ES-I3 (cell line): Measurements from ENCODE around the gene KDELR1.

Experiments
- H3K36me3 ChIP-seq: 2 replicates; pipeline ENCODE4 v1.6.1; 2013; ENCODE audit warnings: mild to moderate bottlenecking, low read length, control low read depth, moderate library complexity; ENCODE audit not compliant: insufficient read depth
- H3K4me1 ChIP-seq: 2 replicates; pipeline ENCODE4 v1.6.1; 2013; ENCODE audit warnings: mild to moderate bottlenecking, control low read depth, low read length; ENCODE audit not compliant: insufficient read depth
- H3K9ac ChIP-seq: 2 replicates; pipeline ENCODE4 v1.6.1; 2013; ENCODE audit warnings: low read depth, mild to moderate bottlenecking, low read length, moderate library complexity
- H3K9me3 ChIP-seq: 2 replicates; pipeline ENCODE4 v1.6.1; 2013; ENCODE audit warnings: mild to moderate bottlenecking, low read length, moderate library complexity; ENCODE audit not compliant: control insufficient read depth, insufficient read depth

Gene KDELR1

DNA sequence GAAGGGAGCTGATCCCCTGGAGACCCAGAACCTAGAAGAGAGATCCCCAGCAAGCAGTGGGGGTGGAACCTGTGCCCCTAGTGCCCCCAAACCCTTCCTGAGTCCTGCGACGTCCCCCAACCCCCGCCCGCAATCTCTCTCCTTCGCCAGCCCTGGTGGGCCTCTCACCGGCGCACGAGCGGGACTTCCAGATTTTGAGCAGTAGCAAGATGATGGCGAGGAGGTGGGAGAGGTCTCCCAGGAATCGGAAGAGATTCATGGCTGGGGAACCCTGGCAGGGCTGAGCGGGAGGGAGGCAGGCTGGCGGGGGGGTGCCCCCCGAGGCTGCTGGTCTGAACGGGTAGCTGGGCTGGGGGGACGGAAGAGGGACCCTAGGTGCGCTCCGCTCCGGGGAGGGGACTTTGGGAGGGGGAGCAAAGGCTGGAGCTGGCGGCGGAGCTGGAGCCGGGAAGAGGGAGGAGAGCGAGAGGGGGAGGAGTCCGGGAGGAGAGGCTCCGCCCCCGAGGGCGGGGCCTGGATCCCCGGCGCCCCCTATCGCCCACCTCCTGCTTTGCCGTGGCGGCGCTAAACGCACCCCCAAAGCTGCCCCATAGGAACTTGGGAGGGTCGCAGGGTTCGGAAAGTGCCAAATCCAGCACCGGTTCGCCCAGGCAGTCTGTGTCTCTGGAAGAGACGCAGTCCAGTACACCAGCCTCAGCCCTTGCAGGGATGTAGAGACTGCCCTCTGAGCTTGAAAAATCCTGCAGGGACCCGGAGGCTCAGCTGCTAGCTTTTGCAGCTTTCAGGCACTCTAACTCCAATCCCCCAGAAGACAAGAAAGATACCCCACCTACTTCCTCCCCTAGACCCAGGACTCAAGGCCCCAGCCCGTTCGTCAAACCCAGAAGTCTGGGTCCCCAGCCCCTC is at the start of gene KDELR1:
TSS of gene KDELR1 (minus strand) at position 452 of the 906 bp plus-strand sequence. CDS start at position 259, 193 bp downstream.
- H3K36me3 ChIP-seq, result peaks cover 14% of the 10 kb centered on the region
- peaks cover 3% of the 10 kb centered on the region; the same call in 1 of the 2 replicates for H3K4me1 ChIP-seq
- no peaks in the 10 kb centered on the region for H3K9me3 ChIP-seq
- peak within 1 kb of the TSS; percentile 94 for H3K9ac ChIP-seq

DNA sequence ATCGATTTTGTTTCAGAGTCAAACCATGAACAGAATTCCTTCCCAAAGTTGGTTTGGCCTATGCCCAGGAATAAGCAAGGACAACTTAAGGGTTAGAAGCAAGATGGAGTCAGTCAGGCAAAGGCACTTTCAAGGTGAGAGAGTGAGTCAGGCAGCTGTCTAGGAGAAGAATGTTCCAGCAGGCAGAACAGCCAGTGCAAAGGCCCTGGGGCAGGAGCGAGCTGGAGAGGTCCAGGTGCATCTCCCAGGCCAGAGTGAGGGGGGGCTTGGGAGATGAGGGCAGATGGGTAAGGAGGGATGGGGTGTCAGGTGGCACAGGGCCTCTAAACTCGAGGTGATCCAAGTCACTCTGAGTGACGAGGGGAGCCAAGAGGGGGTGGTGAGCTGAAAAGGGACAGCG is 45.2 kb upstream of the KDELR1 start:
- Histone ChIP-seq H3K36me3 (no peaks in the 10 kb centered on the region; the same call in 1 of the 2 replicates), H3K9ac (no peak overlapping the region), H3K4me1 (peaks cover 6% of the 10 kb centered on the region; the same call in 1 of the 2 replicates), H3K9me3 (no peaks in the 10 kb centered on the region)

DNA sequence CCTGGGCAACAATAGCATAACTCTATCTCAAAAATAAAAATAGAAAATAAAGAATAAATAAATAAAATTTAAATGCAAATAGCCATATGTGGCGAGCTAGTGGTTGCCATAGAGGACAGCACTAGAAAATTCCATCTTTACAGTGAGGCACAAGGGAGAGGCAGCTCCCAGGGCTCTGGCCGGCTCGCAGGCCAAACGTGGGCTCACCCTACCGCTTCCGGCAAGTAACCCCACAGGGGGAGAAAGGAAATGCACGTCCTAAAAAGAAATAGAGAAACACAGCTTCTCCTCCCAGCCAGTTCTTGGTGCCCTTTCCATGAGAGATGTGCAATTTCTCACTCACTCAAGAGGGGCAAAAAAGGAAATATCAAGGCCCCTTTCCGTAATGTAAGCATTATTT is 42.0 kb upstream of the KDELR1 start:
- H3K9me3 ChIP-seq, result no peaks in the 10 kb centered on the region
- H3K4me1 ChIP-seq, result peaks cover 6% of the 10 kb centered on the region; the same call in 1 of the 2 replicates
- no peak overlapping the region for H3K9ac ChIP-seq
- H3K36me3 ChIP-seq, result peaks cover 3% of the 10 kb centered on the region

DNA sequence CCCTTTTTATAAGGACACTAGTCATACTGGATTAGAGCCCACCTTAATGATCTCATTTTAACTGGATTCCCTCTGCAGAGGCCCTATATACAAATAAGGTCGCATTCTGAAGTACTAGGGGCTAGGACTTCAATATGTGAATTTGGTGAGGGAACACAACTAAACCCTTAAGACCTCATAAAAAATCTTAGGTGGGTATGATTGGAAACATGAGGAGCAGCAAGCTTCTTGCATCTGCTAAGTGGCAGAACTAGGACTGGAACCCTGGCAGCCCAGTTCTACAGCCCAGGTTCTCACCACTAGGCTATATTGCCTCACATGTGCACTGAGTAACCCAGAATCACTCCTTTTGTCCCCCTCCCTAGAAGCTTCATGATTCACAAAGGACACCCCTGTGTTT is 37.3 kb upstream of the KDELR1 start:
- Histone ChIP-seq H3K36me3 (peaks cover 5% of the 10 kb centered on the region), H3K4me1 (peaks cover 13% of the 10 kb centered on the region), H3K9ac (no peak overlapping the region), H3K9me3 (no peaks in the 10 kb centered on the region)

- peak overlapping the region; percentile 25 for H3K9ac ChIP-seq
- H3K9me3 ChIP-seq, result no peaks in the 10 kb centered on the region
- H3K4me1 ChIP-seq, result peaks cover 13% of the 10 kb centered on the region
- peaks cover 9% of the 10 kb centered on the region for H3K36me3 ChIP-seq
These were observed 33.4 kb upstream of the KDELR1 start for GRCh38 chr19:48424694-48425219.

GRCh38 chr19:48421548-48421947 is 30.2 kb upstream of the KDELR1 start:
- no peak overlapping the region for H3K9ac ChIP-seq
- H3K4me1 ChIP-seq, result peaks cover 17% of the 10 kb centered on the region
- H3K9me3 ChIP-seq, result no peaks in the 10 kb centered on the region
- peaks cover 9% of the 10 kb centered on the region for H3K36me3 ChIP-seq

DNA sequence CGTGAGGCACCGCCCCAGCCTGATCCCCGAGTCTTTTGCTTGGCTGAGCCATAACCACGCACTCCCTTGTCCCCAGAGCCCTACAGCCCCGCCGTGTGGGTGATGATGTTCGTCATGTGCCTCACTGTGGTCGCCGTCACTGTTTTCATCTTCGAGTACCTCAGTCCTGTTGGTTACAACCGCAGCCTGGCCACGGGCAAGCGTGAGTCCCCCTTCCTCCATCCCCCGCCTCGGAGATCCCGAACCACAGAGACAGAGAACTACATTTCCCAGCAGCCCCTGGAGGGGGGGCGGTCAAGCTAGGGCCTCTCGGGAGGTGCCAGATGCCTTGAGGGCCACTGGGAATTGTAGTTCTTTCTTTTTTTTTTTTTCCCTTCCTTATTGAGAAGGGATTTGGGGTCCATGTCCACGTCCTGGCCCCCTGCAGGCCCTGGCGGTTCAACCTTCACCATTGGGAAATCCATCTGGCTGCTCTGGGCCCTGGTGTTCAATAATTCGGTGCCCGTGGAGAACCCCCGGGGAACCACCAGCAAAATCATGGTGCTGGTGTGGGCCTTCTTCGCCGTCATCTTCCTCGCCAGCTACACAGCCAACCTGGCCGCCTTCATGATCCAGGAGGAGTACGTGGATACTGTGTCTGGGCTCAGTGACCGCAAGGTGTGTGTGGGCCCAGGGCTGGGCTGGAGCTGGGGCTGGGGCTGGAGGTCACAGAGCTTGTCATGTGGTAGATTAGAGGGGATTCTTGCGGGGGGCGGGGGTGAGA is 28.0 kb upstream of the KDELR1 start:
- H3K9ac ChIP-seq, result no peak overlapping the region
- H3K9me3 ChIP-seq, result no peaks in the 10 kb centered on the region
- peaks cover 4% of the 10 kb centered on the region; the same call in 1 of the 2 replicates for H3K4me1 ChIP-seq
- H3K36me3 ChIP-seq, result peaks cover 10% of the 10 kb centered on the region

DNA sequence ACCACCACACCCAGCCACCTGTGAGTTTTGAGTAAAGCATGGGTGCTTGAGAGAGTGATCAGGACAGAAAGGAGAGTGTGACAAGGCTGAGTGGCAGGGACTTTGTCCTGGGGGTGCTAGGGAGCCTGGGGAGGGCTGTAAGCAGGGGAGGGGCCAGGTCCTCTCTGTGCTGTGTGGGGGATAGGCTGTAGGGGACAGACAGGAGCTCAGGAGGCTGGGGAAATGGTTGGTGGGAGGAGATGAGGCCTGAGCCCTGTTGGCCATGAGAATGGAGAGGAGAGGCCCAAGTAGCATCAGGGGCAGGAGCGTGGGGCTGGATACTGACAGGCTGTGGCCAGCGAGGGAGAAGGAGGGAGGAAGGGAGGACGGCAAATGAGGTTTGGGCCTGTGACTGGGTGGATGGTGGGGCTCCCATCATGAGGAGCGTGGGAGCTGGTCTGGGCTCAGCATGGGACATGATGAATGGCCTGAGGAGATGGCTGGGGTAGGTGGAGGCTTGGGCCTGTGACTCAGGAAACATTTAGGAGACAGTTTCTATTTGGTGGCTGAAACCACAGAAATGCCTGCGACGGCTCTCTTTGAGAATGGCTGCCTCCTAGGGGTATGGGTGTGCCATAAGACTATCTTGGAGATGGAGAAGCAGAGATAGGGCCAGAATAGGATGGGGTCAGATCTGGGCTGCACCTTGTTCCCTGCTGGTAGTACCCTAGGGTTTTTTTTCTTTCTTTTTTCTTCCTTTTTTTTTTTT is 27.1 kb upstream of the KDELR1 start:
- Histone ChIP-seq H3K9ac (no peak overlapping the region), H3K36me3 (peaks cover 10% of the 10 kb centered on the region), H3K9me3 (no peaks in the 10 kb centered on the region), H3K4me1 (peaks cover 4% of the 10 kb centered on the region; the same call in 1 of the 2 replicates)

GRCh38 chr19:48417421-48417820 is 26.1 kb upstream of the KDELR1 start:
- H3K9ac ChIP-seq, result no peak overlapping the region
- H3K9me3 ChIP-seq, result no peaks in the 10 kb centered on the region
- peaks cover 10% of the 10 kb centered on the region for H3K36me3 ChIP-seq
- peaks cover 4% of the 10 kb centered on the region; the same call in 1 of the 2 replicates for H3K4me1 ChIP-seq

DNA sequence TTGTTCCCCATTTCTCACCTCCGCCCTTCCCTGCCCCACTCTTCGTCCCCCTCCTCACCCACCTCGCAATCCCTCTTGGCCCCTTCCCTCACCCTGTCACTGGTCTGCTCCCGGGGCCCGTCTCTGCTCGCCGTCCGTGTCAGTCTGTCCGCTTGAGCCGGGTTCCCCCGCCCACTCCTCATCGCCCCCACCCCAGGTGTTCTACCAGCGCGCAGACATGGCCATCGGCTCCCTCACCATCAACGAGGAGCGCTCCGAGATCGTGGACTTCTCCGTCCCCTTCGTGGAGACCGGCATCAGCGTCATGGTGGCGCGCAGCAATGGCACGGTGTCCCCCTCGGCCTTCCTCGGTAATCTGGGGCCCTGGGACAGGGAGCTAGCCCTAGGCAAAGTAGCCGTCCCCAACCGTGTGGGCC is 24.5 kb upstream of the KDELR1 start:
- peaks cover 9% of the 10 kb centered on the region for H3K36me3 ChIP-seq
- no peaks in the 10 kb centered on the region for H3K9me3 ChIP-seq
- H3K9ac ChIP-seq, result no peak overlapping the region
- peaks cover 4% of the 10 kb centered on the region; the same call in 1 of the 2 replicates for H3K4me1 ChIP-seq

- Histone ChIP-seq H3K9ac (peak overlapping the region; percentile 63; the same call in 1 of the 2 replicates), H3K4me1 (peaks cover 4% of the 10 kb centered on the region; the same call in 1 of the 2 replicates), H3K36me3 (peaks cover 7% of the 10 kb centered on the region), H3K9me3 (no peaks in the 10 kb centered on the region)
These were observed 24.0 kb upstream of the KDELR1 start for GRCh38 chr19:48415395-48415794.

GRCh38 chr19:48413879-48414587 is 22.7 kb upstream of the KDELR1 start:
- H3K9ac ChIP-seq, result peak overlapping the region; percentile 63; the same call in 1 of the 2 replicates
- peaks cover 7% of the 10 kb centered on the region for H3K36me3 ChIP-seq
- no peaks in the 10 kb centered on the region for H3K9me3 ChIP-seq
- peaks cover 4% of the 10 kb centered on the region; the same call in 1 of the 2 replicates for H3K4me1 ChIP-seq

GRCh38 chr19:48405850-48406249 is 14.5 kb upstream of the KDELR1 start:
- Histone ChIP-seq H3K4me1 (peaks cover 14% of the 10 kb centered on the region), H3K9me3 (no peaks in the 10 kb centered on the region), H3K36me3 (no peaks in the 10 kb centered on the region), H3K9ac (no peak overlapping the region)
